Measurements from ENCODE around the gene PPP1R3C. TPM values are rescaled to one million over a fixed set of nuclear protein-coding genes. Genes with fewer than 3 reads are reported as not detected.

Gene PPP1R3C
- total and polyA plus RNA-seq, 2 experiments from 2014 or later: 0.91 to 1.8 TPM

- Mint-ChIP-seq H3K4me3 (no peak overlapping the region), H3K9me3 (no peaks in the 10 kb centered on the region), H3K27me3 (ENCODE audit: insufficient read depth, low read depth, poor library complexity) (peaks cover 28% of the 10 kb centered on the region), H3K36me3 (ENCODE audit: low read depth) (0 out of 3 replicates have a peak, but pooled peaks cover 3% of the 10 kb centered on the region), H3K27ac (no peak overlapping the region), H3K4me1 (peaks cover 9% of the 10 kb centered on the region)
- H3K9me2 ChIP-seq (ENCODE audit: insufficient read depth): no peaks in the 10 kb centered on the region; the same call in 1 of the 2 replicates
- H3K79me2 ChIP-seq (replicated peaks; ENCODE audit: insufficient read depth): no peaks in the 10 kb centered on the region
- H3K27ac ChIP-seq (ENCODE audit: low read depth): no peak overlapping the region
- no peaks in the 10 kb centered on the region; the same call in 1 of the 2 replicates for H4K20me1 ChIP-seq (replicated peaks; ENCODE audit: insufficient read depth)
- DNase-seq (ENCODE audit: low spot score) (no peak), ATAC-seq (no peak)
- peaks cover 6% of the 10 kb centered on the region; the same call in 1 of the 2 replicates for H3F3A ChIP-seq (replicated peaks; ENCODE audit: low read depth)
- no peak overlapping the region for H3K4me2 ChIP-seq
- peaks cover 30% of the 10 kb centered on the region for H3K27me3 ChIP-seq (ENCODE audit: insufficient read depth)
- H3K4me1 ChIP-seq (ENCODE audit: insufficient read depth): peaks cover 6% of the 10 kb centered on the region
- no peak overlapping the region for H3K4me3 ChIP-seq
- TF ChIP-seq NANOG (IDR thresholded peaks at IDR 0.05; ENCODE audit: borderline replicate concordance) (no peak), STAT1 (IDR thresholded peaks at IDR 0.05; ENCODE audit: unreplicated experiment) (no peak), EZH2 (IDR thresholded peaks at IDR 0.05; ENCODE audit: low read depth, unreplicated experiment) (no peak), ZNF114 (CRISPR knock-in tag; IDR thresholded peaks at IDR 0.05) (no peak), CREB1 (CRISPR knock-in tag; IDR thresholded peaks at IDR 0.05; ENCODE audit: low read depth) (no peak), EZH2phosphoT487 (IDR thresholded peaks at IDR 0.05; ENCODE audit: unreplicated experiment) (no peak)
- no peak overlapping the region; the same call in 1 of the 2 replicates for H2AFZ ChIP-seq
- no peaks in the 10 kb centered on the region for H3K36me3 ChIP-seq (ENCODE audit: insufficient read depth)
These were observed 1.4 kb upstream of the PPP1R3C start for GRCh38 chr10:91634246-91634645.

DNA sequence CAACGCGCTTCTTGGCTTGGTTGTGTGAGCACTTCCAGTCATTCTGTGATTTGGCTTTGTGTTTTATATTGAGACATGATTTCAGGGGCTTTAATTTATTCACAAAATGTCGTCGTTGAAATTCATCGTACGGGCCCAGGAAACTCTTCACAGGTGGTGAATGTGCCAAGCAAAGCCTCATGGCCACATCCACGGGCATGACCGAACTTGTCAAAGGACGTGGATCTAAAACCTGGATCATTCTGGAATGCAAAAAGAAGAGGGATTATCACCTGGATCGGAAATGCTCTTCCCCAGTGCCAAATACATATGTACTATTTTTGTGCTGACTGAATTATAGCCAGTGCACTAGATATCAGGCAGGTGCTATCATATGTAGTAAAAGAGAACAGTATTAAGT is 2.2 kb downstream of the PPP1R3C start:
- DNase-seq (ENCODE audit: low spot score): no peak
- Histone ChIP-seq H3F3A (replicated peaks; ENCODE audit: low read depth) (peaks cover 6% of the 10 kb centered on the region; the same call in 1 of the 2 replicates), H3K9me2 (ENCODE audit: insufficient read depth) (no peaks in the 10 kb centered on the region; the same call in 1 of the 2 replicates), H4K20me1 (replicated peaks; ENCODE audit: insufficient read depth) (no peaks in the 10 kb centered on the region; the same call in 1 of the 2 replicates), H3K36me3 (ENCODE audit: insufficient read depth) (no peaks in the 10 kb centered on the region), H3K4me2 (no peak overlapping the region), H3K4me3 (no peak overlapping the region), H3K27ac (ENCODE audit: low read depth) (no peak overlapping the region), H2AFZ (no peak overlapping the region), H3K27me3 (ENCODE audit: insufficient read depth) (peaks cover 30% of the 10 kb centered on the region), H3K79me2 (replicated peaks; ENCODE audit: insufficient read depth) (no peaks in the 10 kb centered on the region), H3K4me1 (ENCODE audit: insufficient read depth) (peaks cover 6% of the 10 kb centered on the region)
- Mint-ChIP-seq H3K4me1 (peaks cover 9% of the 10 kb centered on the region), H3K36me3 (ENCODE audit: low read depth) (0 out of 3 replicates have a peak, but pooled peaks cover 3% of the 10 kb centered on the region), H3K9me3 (no peaks in the 10 kb centered on the region), H3K4me3 (no peak overlapping the region), H3K27ac (no peak overlapping the region), H3K27me3 (ENCODE audit: insufficient read depth, low read depth, poor library complexity) (peaks cover 28% of the 10 kb centered on the region)
- no peak for ATAC-seq
- TF ChIP-seq, protein P1, sequence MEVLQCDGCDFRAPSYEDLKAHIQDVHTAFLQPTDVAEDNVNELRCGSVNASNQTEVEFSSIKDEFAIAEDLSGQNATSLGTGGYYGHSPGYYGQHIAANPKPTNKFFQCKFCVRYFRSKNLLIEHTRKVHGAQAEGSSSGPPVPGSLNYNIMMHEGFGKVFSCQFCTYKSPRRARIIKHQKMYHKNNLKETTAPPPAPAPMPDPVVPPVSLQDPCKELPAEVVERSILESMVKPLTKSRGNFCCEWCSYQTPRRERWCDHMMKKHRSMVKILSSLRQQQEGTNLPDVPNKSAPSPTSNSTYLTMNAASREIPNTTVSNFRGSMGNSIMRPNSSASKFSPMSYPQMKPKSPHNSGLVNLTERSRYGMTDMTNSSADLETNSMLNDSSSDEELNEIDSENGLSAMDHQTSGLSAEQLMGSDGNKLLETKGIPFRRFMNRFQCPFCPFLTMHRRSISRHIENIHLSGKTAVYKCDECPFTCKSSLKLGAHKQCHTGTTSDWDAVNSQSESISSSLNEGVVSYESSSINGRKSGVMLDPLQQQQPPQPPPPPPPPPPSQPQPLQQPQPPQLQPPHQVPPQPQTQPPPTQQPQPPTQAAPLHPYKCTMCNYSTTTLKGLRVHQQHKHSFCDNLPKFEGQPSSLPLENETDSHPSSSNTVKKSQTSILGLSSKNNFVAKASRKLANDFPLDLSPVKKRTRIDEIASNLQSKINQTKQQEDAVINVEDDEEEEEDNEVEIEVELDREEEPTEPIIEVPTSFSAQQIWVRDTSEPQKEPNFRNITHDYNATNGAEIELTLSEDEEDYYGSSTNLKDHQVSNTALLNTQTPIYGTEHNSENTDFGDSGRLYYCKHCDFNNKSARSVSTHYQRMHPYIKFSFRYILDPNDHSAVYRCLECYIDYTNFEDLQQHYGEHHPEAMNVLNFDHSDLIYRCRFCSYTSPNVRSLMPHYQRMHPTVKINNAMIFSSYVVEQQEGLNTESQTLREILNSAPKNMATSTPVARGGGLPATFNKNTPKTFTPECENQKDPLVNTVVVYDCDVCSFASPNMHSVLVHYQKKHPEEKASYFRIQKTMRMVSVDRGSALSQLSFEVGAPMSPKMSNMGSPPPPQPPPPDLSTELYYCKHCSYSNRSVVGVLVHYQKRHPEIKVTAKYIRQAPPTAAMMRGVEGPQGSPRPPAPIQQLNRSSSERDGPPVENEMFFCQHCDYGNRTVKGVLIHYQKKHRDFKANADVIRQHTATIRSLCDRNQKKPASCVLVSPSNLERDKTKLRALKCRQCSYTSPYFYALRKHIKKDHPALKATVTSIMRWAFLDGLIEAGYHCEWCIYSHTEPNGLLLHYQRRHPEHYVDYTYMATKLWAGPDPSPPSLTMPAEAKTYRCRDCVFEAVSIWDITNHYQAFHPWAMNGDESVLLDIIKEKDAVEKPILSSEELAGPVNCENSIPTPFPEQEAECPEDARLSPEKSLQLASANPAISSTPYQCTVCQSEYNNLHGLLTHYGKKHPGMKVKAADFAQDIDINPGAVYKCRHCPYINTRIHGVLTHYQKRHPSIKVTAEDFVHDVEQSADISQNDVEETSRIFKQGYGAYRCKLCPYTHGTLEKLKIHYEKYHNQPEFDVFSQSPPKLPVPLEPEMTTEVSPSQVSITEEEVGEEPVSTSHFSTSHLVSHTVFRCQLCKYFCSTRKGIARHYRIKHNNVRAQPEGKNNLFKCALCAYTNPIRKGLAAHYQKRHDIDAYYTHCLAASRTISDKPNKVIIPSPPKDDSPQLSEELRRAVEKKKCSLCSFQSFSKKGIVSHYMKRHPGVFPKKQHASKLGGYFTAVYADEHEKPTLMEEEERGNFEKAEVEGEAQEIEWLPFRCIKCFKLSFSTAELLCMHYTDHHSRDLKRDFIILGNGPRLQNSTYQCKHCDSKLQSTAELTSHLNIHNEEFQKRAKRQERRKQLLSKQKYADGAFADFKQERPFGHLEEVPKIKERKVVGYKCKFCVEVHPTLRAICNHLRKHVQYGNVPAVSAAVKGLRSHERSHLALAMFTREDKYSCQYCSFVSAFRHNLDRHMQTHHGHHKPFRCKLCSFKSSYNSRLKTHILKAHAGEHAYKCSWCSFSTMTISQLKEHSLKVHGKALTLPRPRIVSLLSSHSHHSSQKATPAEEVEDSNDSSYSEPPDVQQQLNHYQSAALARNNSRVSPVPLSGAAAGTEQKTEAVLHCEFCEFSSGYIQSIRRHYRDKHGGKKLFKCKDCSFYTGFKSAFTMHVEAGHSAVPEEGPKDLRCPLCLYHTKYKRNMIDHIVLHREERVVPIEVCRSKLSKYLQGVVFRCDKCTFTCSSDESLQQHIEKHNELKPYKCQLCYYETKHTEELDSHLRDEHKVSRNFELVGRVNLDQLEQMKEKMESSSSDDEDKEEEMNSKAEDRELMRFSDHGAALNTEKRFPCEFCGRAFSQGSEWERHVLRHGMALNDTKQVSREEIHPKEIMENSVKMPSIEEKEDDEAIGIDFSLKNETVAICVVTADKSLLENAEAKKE (CRISPR knock-in tag; IDR thresholded peaks at IDR 0.05): no peak
- no peak for TF ChIP-seq ETS1 (IDR thresholded peaks at IDR 0.05)

All from GM23338 (cell line).